Activated gamma-delta T cell (primary cell): ENCODE measurements around the gene TTC39C.
A peak's percentile ranks its signal among the peaks of the same experiment; 100 is the strongest.

ENCODE experiments used
- DNase-seq: peaks from one replicate; lab custom pipeline; 2025; lab: John Stamatoyannopoulos, UW

Gene TTC39C

GRCh38 chr18:23992089-23992940 lies 22.2 kb upstream of the TTC39C start:
- DNase-seq, result peak; percentile 26

DNA sequence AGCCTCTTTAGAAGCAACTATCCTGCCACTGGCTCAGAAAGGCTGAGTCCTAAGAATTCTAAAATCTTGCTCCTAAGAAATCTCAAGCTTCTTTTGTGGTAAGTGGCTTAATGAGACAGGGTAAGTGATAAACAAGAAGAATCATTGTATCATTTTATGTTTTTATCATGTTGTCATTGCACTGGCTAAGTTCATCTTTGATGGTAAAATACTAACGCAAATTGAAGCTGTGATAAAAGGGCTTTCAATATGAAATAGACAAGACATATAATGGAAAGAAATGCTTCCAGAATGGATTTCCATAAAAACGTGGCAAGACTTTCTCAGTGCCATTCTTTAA lies 21.6 kb upstream of the TTC39C start:
- no peak for DNase-seq

DNA sequence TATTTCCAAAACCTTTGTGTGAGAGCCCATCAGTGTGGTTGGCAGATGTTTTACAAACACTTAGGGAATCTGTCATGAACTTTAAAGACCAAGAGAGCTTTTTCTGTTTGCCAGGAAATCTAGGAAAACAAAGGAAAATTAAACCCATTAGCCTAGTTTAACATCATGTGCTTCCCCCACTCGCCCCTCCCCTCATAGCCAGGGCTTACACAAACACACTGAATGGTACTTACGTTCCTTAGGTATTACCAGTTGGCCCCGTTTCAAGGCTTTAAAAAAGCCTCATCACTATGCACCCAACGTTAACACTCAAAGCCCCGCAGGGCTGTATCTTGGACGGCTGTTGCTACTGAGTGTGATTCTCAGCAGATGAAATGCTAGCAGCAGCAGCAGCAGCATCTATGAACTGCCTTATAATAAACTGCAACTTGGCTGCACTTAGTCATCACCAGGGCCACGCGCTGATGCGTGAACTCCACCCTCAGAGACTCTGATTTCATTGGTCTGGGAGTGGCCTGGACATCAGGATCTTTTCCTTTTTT lies 20.1 kb upstream of the TTC39C start:
- no peak for DNase-seq

DNA sequence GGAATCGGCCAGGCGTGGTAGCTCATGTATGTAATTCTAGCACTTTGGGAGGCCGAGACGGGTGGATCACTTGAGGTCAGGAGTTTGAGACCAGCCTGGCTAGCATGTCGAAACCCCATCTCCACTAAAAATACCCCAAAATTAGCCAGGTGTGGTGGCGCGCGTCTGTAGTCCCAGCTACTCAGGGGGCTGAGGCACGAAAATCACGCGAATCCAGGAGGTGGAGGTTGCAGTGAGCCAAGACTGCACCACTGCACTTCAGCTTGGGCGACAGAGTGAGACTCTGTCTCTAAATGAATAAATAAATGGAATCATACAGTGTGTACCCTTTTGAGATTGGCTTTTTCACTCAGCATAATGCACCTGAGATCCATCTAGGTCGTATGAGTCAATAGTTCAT lies 19.4 kb upstream of the TTC39C start:
- DNase-seq, result no peak

DNA sequence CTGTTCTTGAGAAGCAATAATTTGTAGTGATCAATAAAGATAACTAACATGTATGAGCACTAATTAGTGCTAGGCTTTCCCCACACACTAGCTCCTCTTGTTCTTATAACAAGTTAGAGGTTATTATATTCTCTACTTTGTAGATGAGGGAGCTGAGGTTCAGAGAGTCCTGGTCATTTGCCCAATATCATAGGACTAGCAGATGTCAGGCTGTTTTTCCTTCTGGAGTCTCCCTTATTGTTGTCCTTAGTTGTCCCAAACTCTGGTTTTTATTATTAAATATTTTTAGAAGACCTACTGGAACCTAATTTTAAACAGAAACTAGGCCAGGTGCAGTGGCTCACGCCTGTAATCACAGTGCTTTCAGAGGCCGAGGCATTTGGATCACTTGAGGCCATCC lies 16.5 kb upstream of the TTC39C start:
- no peak for DNase-seq

GRCh38 chr18:23998820-23999219 lies 15.7 kb upstream of the TTC39C start:
- DNase-seq, result no peak

- DNase-seq, result no peak
These were observed 13.7 kb upstream of the TTC39C start for GRCh38 chr18:24000613-24001490.

- DNase-seq, result no peak
These were observed 12.1 kb upstream of the TTC39C start for GRCh38 chr18:24002479-24002878.

DNA sequence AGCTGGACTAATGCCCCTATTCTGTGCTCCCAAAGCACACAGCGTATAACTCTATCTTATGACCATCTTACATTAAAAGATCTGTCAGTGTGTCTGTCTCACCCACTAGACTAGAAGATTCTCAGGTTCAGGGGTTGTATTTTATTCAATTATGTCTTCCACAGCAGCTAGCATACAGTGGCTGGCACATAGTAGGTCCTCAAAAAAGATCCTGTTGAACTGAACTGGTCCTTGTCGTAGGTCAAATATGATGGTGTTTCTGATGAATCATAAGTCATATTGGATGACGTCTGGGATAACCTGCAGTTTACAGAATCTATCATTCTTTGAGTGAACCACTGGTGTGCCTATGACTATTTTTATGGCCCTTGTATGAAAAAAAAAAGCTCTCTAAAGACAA lies 11.3 kb upstream of the TTC39C start:
- no peak for DNase-seq

DNA sequence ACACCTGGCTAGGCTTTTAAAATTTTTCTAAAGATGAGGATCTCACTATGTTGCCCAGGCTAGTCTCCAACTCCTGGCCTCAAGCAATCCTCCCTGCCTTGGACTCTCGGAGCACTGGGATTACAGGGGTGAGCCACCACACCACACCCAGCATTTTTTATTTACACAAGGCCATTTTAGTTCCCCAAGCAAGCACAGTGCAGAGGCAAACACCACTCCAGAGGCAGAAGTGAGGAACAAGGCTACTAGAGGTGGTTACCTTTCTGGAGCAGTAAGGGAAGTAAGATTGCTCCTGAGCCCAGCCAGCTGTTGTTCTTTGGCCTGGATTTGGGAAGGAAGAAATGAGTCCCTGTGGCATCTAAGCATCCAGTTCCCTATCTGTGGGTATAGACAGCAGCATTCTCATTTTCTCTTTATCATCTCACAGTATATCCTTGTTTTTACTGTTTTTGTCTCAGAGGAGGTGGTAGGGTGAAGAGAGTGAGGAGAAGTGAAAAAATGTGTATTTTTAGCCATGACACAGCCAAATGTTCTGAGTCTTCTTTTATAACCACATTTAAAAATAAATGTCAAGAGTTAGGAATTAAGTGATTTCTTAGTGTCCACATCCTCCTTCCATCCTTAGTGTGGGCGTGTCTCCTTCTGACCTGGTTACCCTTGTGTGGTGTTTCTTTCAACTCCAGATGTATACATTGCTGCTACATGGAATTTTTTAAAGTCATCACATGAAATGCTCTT lies 10.5 kb upstream of the TTC39C start:
- DNase-seq, result no peak

GRCh38 chr18:24006712-24007313 lies 7.7 kb upstream of the TTC39C start:
- DNase-seq, result no peak

DNA sequence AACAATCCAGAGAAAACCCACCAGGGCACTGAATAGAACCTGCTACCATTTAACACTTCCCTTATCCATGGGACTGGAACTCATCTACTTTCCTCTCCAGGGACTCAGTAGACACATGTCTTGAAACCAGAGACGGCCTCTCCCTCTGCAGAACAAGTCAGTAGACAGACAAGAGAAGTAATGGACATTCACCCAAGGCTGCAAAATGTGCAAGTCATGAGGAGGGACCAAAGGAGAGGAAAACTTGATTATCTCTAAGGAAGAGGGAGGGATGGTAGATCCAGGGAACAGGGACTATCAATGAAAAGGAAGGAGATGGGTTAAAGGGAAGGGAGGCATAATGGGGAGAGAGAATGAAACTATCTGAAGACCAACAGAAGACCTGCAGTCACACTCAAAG lies 5.3 kb upstream of the TTC39C start:
- no peak for DNase-seq

- DNase-seq, result no peak
These were observed 4.8 kb upstream of the TTC39C start for GRCh38 chr18:24009651-24010333.

DNA sequence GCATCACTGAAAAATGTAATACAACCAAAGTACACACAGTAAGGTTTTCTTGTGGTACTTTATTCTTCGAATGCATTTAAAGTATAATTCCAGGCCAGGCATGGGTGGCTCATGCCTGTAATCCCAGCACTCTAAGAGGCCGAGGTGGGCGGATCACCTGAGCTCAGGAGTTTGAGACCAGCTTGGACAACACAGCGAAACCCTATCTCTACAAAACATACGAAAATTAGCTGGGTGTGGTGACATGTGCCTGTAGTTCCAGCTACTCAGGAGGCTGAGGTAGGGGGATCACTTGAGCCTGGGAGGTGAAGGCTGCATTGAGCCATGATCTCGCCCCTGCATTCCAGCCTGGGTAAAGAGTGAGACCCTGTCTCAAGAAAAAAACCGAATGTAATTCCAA lies 3.9 kb upstream of the TTC39C start:
- DNase-seq, result no peak

DNA sequence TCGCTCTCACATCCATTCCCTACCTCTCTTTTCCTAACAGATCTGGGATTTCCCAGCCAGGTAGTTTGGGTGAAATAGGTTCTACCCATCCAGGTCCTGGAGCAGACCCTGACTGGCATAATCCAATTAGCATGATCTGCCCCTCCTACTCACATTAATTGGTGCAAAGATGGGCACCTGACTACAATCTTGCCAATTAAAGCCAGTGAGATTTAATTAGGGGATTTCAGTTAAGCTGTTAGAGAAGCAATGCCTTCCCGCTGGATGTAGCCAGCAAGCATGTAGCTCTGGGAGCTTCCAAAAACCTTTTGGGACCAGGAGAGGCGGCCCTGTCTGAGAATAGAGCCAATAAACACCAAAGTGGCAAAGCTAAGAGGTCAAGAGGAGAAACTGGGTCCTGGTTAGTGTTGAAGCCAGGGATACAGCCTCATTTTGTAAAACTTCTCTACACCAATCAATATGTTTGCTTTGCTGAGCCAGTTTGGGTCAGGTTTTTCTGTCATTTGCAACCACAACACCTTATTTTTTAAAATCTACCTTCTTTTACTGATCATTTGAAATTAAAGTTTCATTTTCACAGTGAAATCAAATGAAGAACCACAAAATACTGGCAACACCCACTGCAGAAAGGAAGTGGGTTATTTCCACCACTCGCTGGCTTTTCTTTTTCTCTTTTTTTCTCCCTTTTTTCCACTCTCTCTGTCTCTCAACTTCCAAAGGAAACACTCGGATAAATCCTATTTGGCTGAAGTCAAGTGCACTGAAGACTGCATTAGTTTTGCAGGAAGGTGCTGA lies 3.2 kb upstream of the TTC39C start:
- DNase-seq, result no peak

GRCh38 chr18:24013051-24013450 lies 1.5 kb upstream of the TTC39C start:
- DNase-seq, result no peak

DNA sequence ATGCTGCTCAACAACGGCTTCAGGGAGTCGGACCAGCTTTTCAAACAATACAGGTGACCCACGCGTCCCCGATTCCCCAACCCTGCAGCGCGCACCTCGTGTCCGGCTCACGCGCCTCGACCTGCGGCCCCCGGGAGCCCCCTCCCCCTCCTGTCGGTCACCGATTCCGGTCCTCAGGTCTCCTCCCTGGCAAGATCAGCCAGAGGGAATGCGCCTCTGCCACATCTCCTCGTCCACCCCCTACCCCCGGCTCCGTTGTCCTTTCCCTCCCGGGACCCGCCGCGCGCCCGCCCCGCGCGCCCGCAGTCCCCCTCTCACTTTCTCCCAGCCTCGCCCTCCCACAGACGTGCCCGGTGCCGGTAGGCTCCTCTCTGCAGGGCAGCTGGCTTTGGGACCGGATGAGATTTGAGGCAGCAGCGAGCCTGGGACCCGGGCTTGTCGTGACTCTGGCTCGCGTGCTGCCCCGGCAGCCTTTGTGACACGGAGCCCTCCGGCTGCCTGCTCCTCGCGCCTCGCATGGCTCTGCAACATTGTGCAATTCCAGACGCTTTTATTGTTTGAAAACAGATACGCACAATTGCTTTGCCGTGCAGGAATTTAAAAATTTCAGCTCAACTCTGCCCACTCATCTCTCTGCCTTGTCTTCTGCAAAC lies 558 bp downstream of the TTC39C start:
- peak; percentile 31 for DNase-seq

GRCh38 chr18:24015639-24016631 lies 1.4 kb downstream of the TTC39C start:
- DNase-seq, result no peak

GRCh38 chr18:24016643-24017042 lies 2.1 kb downstream of the TTC39C start:
- no peak for DNase-seq
